BJ (cell line): ENCODE results near the gene CYP46A1. TPM values are rescaled to one million over a fixed set of nuclear protein-coding genes. Genes with fewer than 3 reads are reported as not detected.

Source experiments
- CTCF ChIA-PET: fragments of 350-600 bp; formaldehyde crosslinking; extraction: SDS; loops from one replicate; lab custom pipeline; 2021; ENCODE audit warnings: antibody characterized with exemption, inconsistent platforms; lab: Yijun Ruan, JAX
- POLR2A ChIA-PET: fragments of 300-600 bp; sonication (Branson Sonifier 250); formaldehyde crosslinking; extraction: SDS; loops from one replicate; lab custom pipeline; 2021; ENCODE audit warnings: antibody characterized with exemption; lab: Charles Lee
- DNase-seq: peaks from one replicate; pipeline ENCODE4 v3.0.0-alpha.2; 2011; ENCODE audit warnings: low read depth
- H3K27me3 ChIP-seq: 2 replicates; pipeline ENCODE4 v1.6.0; 2011; ENCODE audit warnings: low read length; ENCODE audit not compliant: control insufficient read depth, insufficient read depth
- H3K36me3 ChIP-seq: 2 replicates; pipeline ENCODE4 v1.5.1; 2011; ENCODE audit warnings: low read length; ENCODE audit not compliant: control insufficient read depth, insufficient read depth
- H3K4me3 ChIP-seq: 2 replicates; pipeline ENCODE4 v1.5.1; 2011; ENCODE audit warnings: low read depth, mild to moderate bottlenecking, control low read depth, low read length
- CTCF ChIP-seq: IDR thresholded peaks from 2 replicates; pipeline ENCODE4 v1.5.1; 2011; ENCODE audit warnings: low read depth, mild to moderate bottlenecking, control low read depth, inconsistent platforms, low read length, moderate library complexity; ENCODE audit not compliant: insufficient read depth
- polyA plus RNA-seq: library from polyadenylated mRNA; depleted of rRNA; stranded (reverse); fragments of >200 nt; gene quantifications from 2 replicates; pipeline ENCODE4 v1.2.3, GENCODE V29; 2011

The CYP46A1 gene
- polyA plus RNA-seq, 1 experiment = 0.06 TPM

- CTCF ChIA-PET = no interaction called here
- no peak for DNase-seq
- Histone ChIP-seq H3K27me3 (no peaks in the 10 kb centered on the region), H3K36me3 (no peaks in the 10 kb centered on the region), H3K4me3 (no peak overlapping the region)
- TF ChIP-seq CTCF = no peak
- POLR2A ChIA-PET = no interaction called here
Observed at GRCh38 chr14:99647411-99647810, 36.7 kb upstream of the CYP46A1 start.

- Histone ChIP-seq H3K4me3 (no peak overlapping the region), H3K36me3 (no peaks in the 10 kb centered on the region), H3K27me3 (no peaks in the 10 kb centered on the region)
- ChIA-PET CTCF (no interaction called here), POLR2A (no interaction called here)
- TF ChIP-seq CTCF = no peak
- no peak for DNase-seq
Observed at GRCh38 chr14:99648027-99648784, 35.9 kb upstream of the CYP46A1 start.

GRCh38 chr14:99649219-99649618 lies 34.9 kb upstream of the CYP46A1 start:
- ChIA-PET POLR2A (no interaction called here), CTCF (no interaction called here)
- Histone ChIP-seq H3K4me3 (no peak overlapping the region), H3K27me3 (no peaks in the 10 kb centered on the region), H3K36me3 (no peaks in the 10 kb centered on the region)
- TF ChIP-seq CTCF = no peak
- no peak for DNase-seq

- DNase-seq = no peak
- no peak for TF ChIP-seq CTCF
- no peaks in the 10 kb centered on the region for H3K27me3 ChIP-seq
- H3K36me3 ChIP-seq = no peaks in the 10 kb centered on the region
- no peak overlapping the region for H3K4me3 ChIP-seq
- POLR2A ChIA-PET = no interaction called here
- CTCF ChIA-PET = no interaction called here
Observed at GRCh38 chr14:99649643-99650042, 34.5 kb upstream of the CYP46A1 start.

GRCh38 chr14:99650189-99650588 lies 33.9 kb upstream of the CYP46A1 start:
- no peak overlapping the region for H3K4me3 ChIP-seq
- POLR2A ChIA-PET = no interaction called here
- no peak for TF ChIP-seq CTCF
- H3K27me3 ChIP-seq = no peaks in the 10 kb centered on the region
- no peak for DNase-seq
- H3K36me3 ChIP-seq = no peaks in the 10 kb centered on the region
- CTCF ChIA-PET = no interaction called here
